ENCODE data around the gene THRAP3.

The THRAP3 gene

GRCh38 chr1:36253161-36253862 lies 29.1 kb downstream of the THRAP3 start:
- DNase-seq, result no peak

GRCh38 chr1:36256558-36257374 lies 32.5 kb downstream of the THRAP3 start:
- DNase-seq, result no peak

- DNase-seq, result no peak
These were observed 33.1 kb downstream of the THRAP3 start for GRCh38 chr1:36257375-36257767.

DNA sequence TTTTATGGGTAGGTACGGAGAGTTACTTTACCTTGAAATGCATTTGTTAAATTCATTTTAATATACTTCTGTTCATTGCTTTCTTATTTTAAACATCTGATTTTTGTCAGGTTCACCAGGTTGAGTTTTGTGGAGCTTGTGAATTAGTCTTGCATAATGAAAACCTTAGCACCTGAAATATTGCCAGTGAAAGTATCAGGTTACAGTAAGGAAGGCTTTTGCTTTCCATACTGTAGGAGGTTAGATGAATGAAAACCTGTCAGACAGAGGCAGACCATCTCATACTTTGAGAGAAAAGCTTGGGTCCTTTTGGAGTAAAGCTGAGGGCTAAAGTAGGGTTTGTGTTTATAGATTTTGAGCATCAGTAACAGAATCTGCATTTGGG lies 34.7 kb downstream of the THRAP3 start:
- no peak for DNase-seq

- no peak for DNase-seq
These were observed 44.7 kb downstream of the THRAP3 start for GRCh38 chr1:36268981-36269380.

DNA sequence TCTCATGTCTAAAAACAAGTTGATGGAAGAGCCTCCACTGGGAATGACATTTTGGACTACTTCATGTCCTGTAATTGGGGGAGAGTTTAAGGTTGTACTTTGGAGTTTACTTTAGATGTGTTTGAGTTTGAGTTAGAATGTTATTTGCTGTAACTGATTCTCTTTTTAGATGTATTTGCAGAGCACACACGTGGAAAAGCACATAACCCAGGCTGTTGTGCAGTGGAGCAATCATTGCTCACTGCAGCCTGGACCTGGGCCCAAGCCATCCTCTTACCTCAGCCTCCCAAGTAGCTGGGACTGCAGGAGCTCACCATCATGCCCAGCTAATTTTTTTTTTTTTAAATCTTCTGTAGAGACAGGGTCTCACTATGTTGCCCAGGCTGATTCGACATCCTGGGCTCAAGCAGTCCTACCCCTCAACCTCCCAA lies 45.2 kb downstream of the THRAP3 start:
- DNase-seq, result no peak

DNA sequence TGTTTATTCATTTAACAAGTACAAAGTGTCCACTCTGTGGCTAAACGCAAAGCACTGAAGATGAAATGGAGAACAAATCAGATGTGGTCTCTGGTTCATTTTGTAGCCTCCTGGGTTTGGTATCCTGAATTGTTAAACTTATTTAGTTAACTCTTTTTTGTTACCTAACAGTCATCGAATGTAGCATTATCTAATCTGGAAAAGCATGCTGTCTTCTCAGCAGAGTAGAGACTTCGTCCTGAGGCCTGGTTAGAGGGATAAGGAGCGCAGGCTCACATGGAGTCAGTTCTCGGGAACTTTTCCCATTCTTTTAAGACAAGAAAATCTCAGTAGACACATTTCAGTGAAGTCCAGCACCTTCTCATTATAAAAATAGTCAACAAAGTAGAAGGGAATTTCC lies 48.8 kb downstream of the THRAP3 start:
- no peak for DNase-seq

- DNase-seq, result no peak
These were observed 50.0 kb downstream of the THRAP3 start for GRCh38 chr1:36274201-36274600.

DNA sequence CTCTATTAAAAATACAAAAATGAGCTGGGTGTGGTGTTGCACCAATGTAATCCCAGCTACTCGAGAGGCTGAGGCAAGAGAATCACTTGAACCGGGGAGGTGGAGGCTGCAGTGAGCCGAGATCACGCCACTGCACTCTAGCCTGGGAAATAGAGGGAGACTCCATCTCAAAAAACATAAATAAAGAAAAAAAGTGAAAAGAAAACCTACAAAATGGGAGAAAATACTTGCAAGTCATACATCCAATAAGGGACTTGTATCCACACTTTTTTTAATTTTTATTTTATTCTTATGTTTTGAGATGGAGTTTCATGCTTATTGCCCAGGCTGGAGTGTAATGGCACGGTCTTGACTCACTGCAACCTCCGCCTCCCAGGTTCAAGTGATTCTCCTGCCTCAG lies 52.4 kb downstream of the THRAP3 start:
- no peak for DNase-seq

- DNase-seq, result no peak
These were observed 55.0 kb downstream of the THRAP3 start for GRCh38 chr1:36279110-36279788.

- DNase-seq, result no peak
These were observed 55.6 kb downstream of the THRAP3 start for GRCh38 chr1:36279789-36280296.

GRCh38 chr1:36284061-36284460 lies 59.8 kb downstream of the THRAP3 start:
- DNase-seq, result no peak

GRCh38 chr1:36284517-36284916 lies 60.3 kb downstream of the THRAP3 start:
- no peak for DNase-seq

DNA sequence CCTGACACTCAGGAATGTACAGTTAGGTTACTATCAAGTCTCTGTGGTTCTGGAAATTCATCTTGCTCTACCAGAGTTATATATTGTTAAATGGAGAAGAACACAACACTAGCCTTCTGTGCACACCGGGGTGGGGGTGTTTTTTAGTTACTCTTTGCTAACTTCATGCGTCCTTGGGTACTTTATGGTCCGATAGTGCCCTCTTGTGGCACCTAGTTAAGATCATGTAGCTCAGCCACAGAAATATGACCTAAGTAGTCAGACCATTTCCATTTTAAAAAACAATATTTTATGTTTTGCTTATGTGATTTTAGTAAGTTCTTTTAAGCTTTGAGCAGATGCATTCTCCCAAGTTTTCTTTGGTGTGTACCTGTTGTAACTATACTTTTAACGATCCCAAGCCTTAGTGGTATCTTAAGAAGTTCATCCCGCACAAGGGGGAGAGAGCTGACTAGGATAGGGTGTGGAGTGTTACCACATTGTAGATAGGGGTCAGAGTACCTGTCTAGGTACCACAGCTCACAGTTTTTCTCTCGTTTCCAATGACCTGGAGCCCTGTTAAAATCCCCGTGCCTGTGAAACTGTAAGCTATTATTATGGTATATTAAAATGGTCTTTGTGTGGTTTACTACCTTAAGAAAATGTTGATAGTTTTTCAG lies 61.3 kb downstream of the THRAP3 start:
- peak in 1 of 2 experiments; percentile 24 for DNase-seq

GRCh38 chr1:36286802-36287201 lies 62.6 kb downstream of the THRAP3 start:
- no peak for DNase-seq

- DNase-seq, result no peak
These were observed 63.4 kb downstream of the THRAP3 start for GRCh38 chr1:36287595-36287994.

GRCh38 chr1:36295390-36295789 lies 71.1 kb downstream of the THRAP3 start:
- DNase-seq, result no peak

GRCh38 chr1:36297062-36297461 lies 72.8 kb downstream of the THRAP3 start:
- DNase-seq, result no peak

DNA sequence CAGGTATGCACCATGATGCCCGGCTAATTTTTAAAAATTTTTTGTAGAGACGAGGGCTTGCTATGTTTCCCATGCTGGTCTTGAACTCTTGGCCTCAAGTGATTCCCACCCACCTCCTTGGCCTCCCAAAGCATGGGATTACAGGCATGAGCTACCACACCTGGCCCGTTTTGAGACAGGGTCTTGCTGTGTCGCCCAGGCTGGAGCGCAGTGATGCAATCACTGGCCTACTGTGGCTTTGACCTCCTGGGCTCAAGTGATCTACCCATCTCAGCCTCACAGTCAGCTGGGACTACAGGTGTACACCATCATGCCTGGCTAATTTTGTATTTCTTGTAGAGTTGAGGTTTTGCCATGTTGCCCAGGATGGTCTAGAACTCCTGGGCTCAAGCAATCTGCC lies 74.4 kb downstream of the THRAP3 start:
- DNase-seq, result no peak

GRCh38 chr1:36300526-36300925 lies 76.3 kb downstream of the THRAP3 start:
- DNase-seq, result no peak

DNA sequence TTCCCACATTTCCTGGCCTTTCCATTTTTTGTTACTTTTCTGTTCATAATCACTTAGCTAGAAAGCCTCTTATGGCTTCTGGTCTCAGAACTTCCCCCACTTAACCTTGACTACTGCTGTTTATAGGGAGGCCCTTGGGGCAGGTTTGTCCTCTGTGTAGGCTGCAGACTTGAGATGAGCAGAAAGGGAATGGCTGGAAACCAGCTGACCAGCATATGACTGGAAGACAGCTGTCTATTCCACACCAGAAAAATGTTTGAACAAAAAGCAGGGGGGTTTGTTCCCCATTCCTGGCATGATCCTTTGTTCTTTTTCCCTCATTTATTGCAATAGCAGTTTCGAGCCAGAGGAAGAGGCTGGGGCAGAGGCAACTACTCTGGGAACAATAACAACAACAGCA lies 77.0 kb downstream of the THRAP3 start:
- no peak for DNase-seq

DNA sequence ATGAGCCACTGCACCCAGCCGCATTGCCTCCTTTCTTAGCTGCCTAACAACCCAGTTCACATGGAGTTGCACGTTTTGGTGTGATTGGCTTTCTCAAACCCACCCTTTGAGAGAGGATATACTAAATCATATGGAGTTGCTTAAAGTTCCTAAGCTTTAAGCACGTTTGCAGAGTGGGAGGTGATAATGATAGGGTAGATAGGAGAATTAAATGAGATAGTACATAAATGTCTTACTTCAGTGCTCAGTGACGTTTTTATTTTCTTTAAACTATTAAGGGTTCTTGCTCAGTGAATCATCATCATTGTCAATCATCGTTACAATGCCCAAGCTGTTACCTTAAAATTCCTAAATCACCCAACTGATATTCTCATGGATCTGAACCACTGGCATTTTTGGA lies 79.0 kb downstream of the THRAP3 start:
- DNase-seq, result no peak
